HG03066 (cell line): ENCODE results near the gene DDN.
A peak's percentile ranks its signal among the peaks of the same experiment; 100 is the strongest.

ENCODE experiments used
- ATAC-seq: cut with Tn5 transposase; IDR thresholded peaks from one replicate; pipeline ENCODE4 v1.9.1; 2021; ENCODE audit warnings: low read depth; ENCODE audit not compliant: unreplicated experiment

DDN gene

GRCh38 chr12:48969160-48969771 lies 29.9 kb downstream of the DDN start:
- ATAC-seq, result no peak

- no peak for ATAC-seq
Observed at GRCh38 chr12:48968467-48968866, 30.7 kb downstream of the DDN start.

GRCh38 chr12:48967991-48968390 lies 31.2 kb downstream of the DDN start:
- no peak for ATAC-seq

- no peak for ATAC-seq
Observed at GRCh38 chr12:48966177-48966895, 32.8 kb downstream of the DDN start.

GRCh38 chr12:48965298-48965838 lies 33.8 kb downstream of the DDN start:
- no peak for ATAC-seq

- ATAC-seq, result no peak
Observed at GRCh38 chr12:48961801-48962200, 37.4 kb downstream of the DDN start.

GRCh38 chr12:48961331-48961730 lies 37.8 kb downstream of the DDN start:
- no peak for ATAC-seq

- ATAC-seq, result no peak
Observed at GRCh38 chr12:48960834-48961233, 38.3 kb downstream of the DDN start.

- no peak for ATAC-seq
Observed at GRCh38 chr12:48958049-48958388, 41.2 kb downstream of the DDN start.

GRCh38 chr12:48957141-48958048 lies 41.8 kb downstream of the DDN start, which contains the start of gene ARF3:
Gene ARF3, minus strand, starts transcription at chr12:48957487. Its CDS starts 16,392 bp downstream, at chr12:48941095.
- ATAC-seq, result peak; percentile 76

GRCh38 chr12:48956279-48957140 lies 42.7 kb downstream of the DDN start:
- peak; percentile 7 for ATAC-seq

GRCh38 chr12:48954841-48955501 lies 44.2 kb downstream of the DDN start:
- ATAC-seq, result no peak

- ATAC-seq, result no peak
Observed at GRCh38 chr12:48954061-48954460, 45.1 kb downstream of the DDN start.

GRCh38 chr12:48952691-48953090 lies 46.5 kb downstream of the DDN start:
- no peak for ATAC-seq

GRCh38 chr12:48947727-48948126 lies 51.4 kb downstream of the DDN start:
- ATAC-seq, result no peak

GRCh38 chr12:48946943-48947342 lies 52.2 kb downstream of the DDN start:
- no peak for ATAC-seq

- ATAC-seq, result no peak
Observed at GRCh38 chr12:48946205-48946604, 53.0 kb downstream of the DDN start.
